Measurements from ENCODE around the gene FRS3. TPM values are rescaled to one million over a fixed set of nuclear protein-coding genes. Genes with fewer than 3 reads are reported as not detected.

The FRS3 gene
- total and polyA plus RNA-seq, 2 of the 8 experiments (the other 6 are each of a cell fraction or from before 2014, with no cell fraction given) = 3.4 to 4.4 TPM

DNA sequence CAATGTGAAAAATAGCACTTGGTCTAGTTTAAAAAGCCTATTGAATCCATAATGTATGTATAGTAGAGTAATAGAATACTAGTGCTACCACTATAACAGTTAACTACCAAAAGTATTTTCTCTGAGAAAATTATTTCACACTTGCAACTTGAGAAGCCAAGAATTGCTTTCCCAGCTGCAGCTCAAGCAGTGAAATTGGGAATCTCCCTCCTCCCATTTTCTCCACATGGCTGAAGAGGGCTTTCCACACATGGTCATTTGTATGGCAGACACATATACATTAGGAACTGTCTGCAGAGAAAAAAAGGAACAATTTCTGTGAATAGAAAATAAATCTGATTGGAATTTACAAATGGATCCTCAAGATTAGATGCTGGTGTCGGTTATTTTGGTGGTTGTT lies 42.3 kb upstream of the FRS3 start:
- Histone ChIP-seq H3K14ac (ENCODE audit: insufficient read length) (no peak overlapping the region), H3K36me3 (ENCODE audit: control insufficient read depth in 2 of 4, insufficient read depth in 4 of 4, low read length in 3 of 4) (no peaks in the 10 kb centered on the region), H4K91ac (replicated peaks; ENCODE audit: insufficient read length, low read length) (no peak overlapping the region), H2AFZ (ENCODE audit: low read length) (no peak overlapping the region), H4K5ac (ENCODE audit: insufficient read length, low read depth, low read length) (no peak overlapping the region), H3K4me3 (ENCODE audit: extremely low read depth in 1 of 4, insufficient read depth in 2 of 4, low read depth in 3 of 4, low read length in 4 of 4) (no peak overlapping the region), H2BK5ac (ENCODE audit: low read depth, low read length) (no peak overlapping the region), H3K4me2 (ENCODE audit: insufficient read depth in 1 of 2, low read depth in 2 of 2, low read length in 2 of 2) (no peak overlapping the region), H2BK120ac (replicated peaks; ENCODE audit: low read depth, low read length) (no peak overlapping the region), H3K27ac (ENCODE audit: low read depth, low read length) (no peak overlapping the region), H2AK5ac (ENCODE audit: low read depth, low read length) (no peak overlapping the region), H3K27me3 (replicated peaks in 1 of 4; ENCODE audit: control insufficient read depth in 3 of 4, extremely low read depth in 1 of 4, insufficient read depth in 3 of 4, low read length in 3 of 4) (no peaks in the 10 kb centered on the region), H3K4me1 (replicated peaks in 1 of 4; ENCODE audit: control insufficient read depth in 3 of 4, insufficient read depth in 4 of 4, low read length in 3 of 4) (no peaks in the 10 kb centered on the region), H3K79me2 (ENCODE audit: control insufficient read depth in 1 of 2, insufficient read depth in 2 of 2, low read length in 2 of 2) (no peaks in the 10 kb centered on the region), H4K20me1 (replicated peaks in 1 of 2; ENCODE audit: control insufficient read depth in 1 of 2, insufficient read depth in 2 of 2, low read length in 2 of 2) (no peaks in the 10 kb centered on the region), H3K79me1 (ENCODE audit: low read depth, low read length) (no peaks in the 10 kb centered on the region), H3K23ac (ENCODE audit: insufficient read length) (no peak overlapping the region), H2BK12ac (ENCODE audit: low read depth, low read length) (no peak overlapping the region), H2BK15ac (ENCODE audit: low read length) (no peak overlapping the region), H3K9me3 (ENCODE audit: insufficient read depth in 2 of 2, low read depth in 1 of 2, low read length in 1 of 2) (no peaks in the 10 kb centered on the region), H3K56ac (replicated peaks; ENCODE audit: insufficient read length, low read depth, low read length) (no peak overlapping the region), H2BK20ac (ENCODE audit: low read length) (no peak overlapping the region), H3K23me2 (ENCODE audit: low read depth, low read length) (no peaks in the 10 kb centered on the region), H3K9ac (replicated peaks in 1 of 4; ENCODE audit: extremely low read depth in 1 of 4, low read depth in 3 of 4, low read length in 3 of 4) (no peak overlapping the region), H3K18ac (ENCODE audit: extremely low read depth, low read length) (no peak overlapping the region), H4K8ac (ENCODE audit: extremely low read depth, insufficient read depth, low read length) (no peak overlapping the region), H3K4ac (replicated peaks; ENCODE audit: insufficient read length, low read depth, low read length) (no peak overlapping the region)
- FAIRE-seq (no peak), DNase-seq (ENCODE audit: low read depth in 1 of 2, low spot score in 2 of 2) (no peak)
- ChIA-PET POLR2A (ENCODE audit: partially characterized antibody) (no interaction called here), CTCF (ENCODE audit: partially characterized antibody) (interaction anchor here (1.0 to 1.9 kb wide), 3 partner anchors 21 to 47 kb away, joined by 3 to 5 read pairs (median 4); partner anchors contain the start of gene TOMM6)
- TF ChIP-seq EP300 (IDR thresholded peaks at IDR 0.05; ENCODE audit: borderline replicate concordance in 1 of 2, low read depth in 2 of 2, low read length in 2 of 2) = no peak
- TF ChIP-seq GTF2F1 (IDR thresholded peaks at IDR 0.05; ENCODE audit: borderline replicate concordance, low read depth, low read length) = no peak
- 100% methylated on average over 1 of the region's 1 CpG; no CpG with 5 or more reads in 1 of the 2 experiments for WGBS, 2 experiments (ENCODE audit: extremely low coverage in 1 of 2, insufficient coverage in 1 of 2, insufficient read length in 1 of 2, insufficient replicate concordance in 2 of 2, low coverage in 1 of 2, low lambda C conversion rate in 2 of 2, missing lambda C conversion rate in 1 of 2)
